Memory B cell (primary cell): ENCODE results near the gene PRKCA.

Source experiments
- ATAC-seq: fragments of 150-1000 bp; cut with Tn5 transposase; 2 replicates; pipeline ENCODE4 v1.10.0; 2021; ENCODE audit warnings: low read depth, mild to moderate bottlenecking, moderate library complexity
- DNase-seq, 2 donors: peaks; one replicate each; pipeline ENCODE4 v3.0.0; 2022; ENCODE audit warnings: low spot score in 2 of 2
- H3K27ac Mint-ChIP-seq: one replicate; pipeline ENCODE4 v1.8.0; 2022; ENCODE audit warnings: mild to moderate bottlenecking, moderate library complexity, mixed read lengths
- H3K27me3 Mint-ChIP-seq: one replicate; pipeline ENCODE4 v1.8.0; 2022; ENCODE audit warnings: mixed read lengths
- H3K36me3 Mint-ChIP-seq: one replicate; pipeline ENCODE4 v1.8.0; 2022; ENCODE audit warnings: mild to moderate bottlenecking, mixed read lengths
- H3K4me1 Mint-ChIP-seq: one replicate; pipeline ENCODE4 v1.8.0; 2022; ENCODE audit warnings: mixed read lengths
- H3K4me3 Mint-ChIP-seq: one replicate; pipeline ENCODE4 v1.8.0; 2022; ENCODE audit warnings: mild to moderate bottlenecking, moderate library complexity, mixed read lengths
- H3K9me3 Mint-ChIP-seq: one replicate; pipeline ENCODE4 v1.8.0; 2022; ENCODE audit warnings: mixed read lengths

Gene PRKCA

GRCh38 chr17:66734186-66734943 is 432.0 kb downstream of the PRKCA start:
- no peak overlapping the region for H3K4me3 Mint-ChIP-seq
- no peak for ATAC-seq
- no peaks in the 10 kb centered on the region for H3K4me1 Mint-ChIP-seq
- H3K36me3 Mint-ChIP-seq: no peaks in the 10 kb centered on the region
- H3K27me3 Mint-ChIP-seq: peaks cover under 1% of the 10 kb centered on the region
- H3K9me3 Mint-ChIP-seq: no peaks in the 10 kb centered on the region
- H3K27ac Mint-ChIP-seq: no peak overlapping the region
- DNase-seq: no peak

GRCh38 chr17:66737524-66737923 is 435.1 kb downstream of the PRKCA start:
- ATAC-seq (no peak), DNase-seq (no peak)
- Mint-ChIP-seq H3K4me1 (no peaks in the 10 kb centered on the region), H3K4me3 (no peak overlapping the region), H3K27ac (no peak overlapping the region), H3K9me3 (no peaks in the 10 kb centered on the region), H3K27me3 (peaks cover 7% of the 10 kb centered on the region), H3K36me3 (no peaks in the 10 kb centered on the region)

DNA sequence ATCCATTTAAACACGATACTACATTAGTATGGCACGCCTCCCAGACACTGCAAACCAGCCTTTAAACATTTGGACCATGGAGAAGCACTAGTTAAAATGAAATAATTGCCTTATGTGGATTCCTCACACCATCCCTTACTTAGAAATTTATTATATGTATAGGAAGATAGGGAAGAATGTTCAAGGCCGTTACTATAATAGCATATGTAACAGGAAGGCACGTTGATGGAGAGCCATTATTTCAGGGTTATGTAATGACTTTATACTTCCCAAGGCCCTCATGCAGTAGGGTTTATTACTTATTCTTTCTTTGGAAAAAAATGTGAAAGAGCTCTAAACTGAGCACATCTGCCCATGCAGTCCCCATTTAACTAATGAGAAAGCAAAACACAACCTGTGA is 435.9 kb downstream of the PRKCA start:
- DNase-seq: no peak
- Mint-ChIP-seq H3K9me3 (no peaks in the 10 kb centered on the region), H3K4me3 (no peak overlapping the region), H3K4me1 (no peaks in the 10 kb centered on the region), H3K27me3 (peaks cover 7% of the 10 kb centered on the region), H3K27ac (no peak overlapping the region), H3K36me3 (no peaks in the 10 kb centered on the region)
- ATAC-seq: no peak

GRCh38 chr17:66739553-66739952 is 437.1 kb downstream of the PRKCA start:
- no peak for DNase-seq
- Mint-ChIP-seq H3K4me1 (no peaks in the 10 kb centered on the region), H3K36me3 (no peaks in the 10 kb centered on the region), H3K4me3 (no peak overlapping the region), H3K27ac (no peak overlapping the region), H3K27me3 (peaks cover 7% of the 10 kb centered on the region), H3K9me3 (no peaks in the 10 kb centered on the region)
- no peak for ATAC-seq

DNA sequence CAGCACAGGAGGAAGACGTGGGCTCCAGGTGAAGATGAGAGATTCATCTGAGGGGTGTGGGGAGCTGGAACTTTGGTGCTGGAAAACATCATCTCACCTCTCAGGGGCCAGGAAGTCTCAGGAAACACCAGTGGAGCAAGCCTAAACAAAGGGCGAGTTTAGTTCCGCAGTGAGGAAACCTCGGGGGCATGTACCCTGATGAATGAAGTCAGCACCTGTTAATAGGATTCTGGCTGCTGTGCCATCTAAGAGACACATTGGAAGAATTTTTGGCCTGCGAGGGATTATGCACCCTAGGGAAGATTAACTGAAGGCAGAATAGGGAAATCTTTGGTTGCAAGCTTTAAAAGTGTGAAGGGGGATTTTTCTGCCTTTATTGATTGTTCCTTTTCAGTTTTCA is 437.8 kb downstream of the PRKCA start:
- Mint-ChIP-seq H3K27ac (no peak overlapping the region), H3K27me3 (peaks cover 7% of the 10 kb centered on the region), H3K4me3 (no peak overlapping the region), H3K36me3 (no peaks in the 10 kb centered on the region), H3K4me1 (no peaks in the 10 kb centered on the region), H3K9me3 (no peaks in the 10 kb centered on the region)
- ATAC-seq (no peak), DNase-seq (no peak)

DNA sequence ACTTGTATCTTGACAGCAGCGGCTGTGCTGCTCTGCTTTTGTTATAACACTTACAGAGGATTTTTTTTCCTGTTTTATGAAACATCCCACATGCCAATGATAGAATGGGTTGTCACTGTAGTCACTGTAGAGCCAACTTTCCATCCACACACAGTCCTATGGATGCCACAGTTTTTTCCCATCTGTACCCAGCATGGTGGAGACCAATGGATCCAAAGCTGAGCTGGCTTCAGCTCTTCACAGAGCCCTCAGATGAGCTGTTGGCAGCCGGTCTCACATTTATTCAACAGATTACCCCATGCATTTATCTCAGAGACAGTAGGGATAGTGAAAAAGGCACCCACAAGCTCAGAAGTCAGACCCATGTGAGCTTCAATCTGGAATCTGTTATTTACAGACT is 441.1 kb downstream of the PRKCA start:
- Mint-ChIP-seq H3K27ac (no peak overlapping the region), H3K36me3 (no peaks in the 10 kb centered on the region)

GRCh38 chr17:66746736-66747135 is 444.3 kb downstream of the PRKCA start:
- ATAC-seq (no peak), DNase-seq (no peak)
- no peaks in the 10 kb centered on the region for H3K4me1 Mint-ChIP-seq
- H3K9me3 Mint-ChIP-seq: no peaks in the 10 kb centered on the region
- no peak overlapping the region for H3K27ac Mint-ChIP-seq
- no peak overlapping the region for H3K4me3 Mint-ChIP-seq
- H3K36me3 Mint-ChIP-seq: no peaks in the 10 kb centered on the region
- H3K27me3 Mint-ChIP-seq: peaks cover 6% of the 10 kb centered on the region

More for the DNA sequence above, 441.1 kb downstream of the PRKCA start:
- Mint-ChIP-seq H3K27me3 (peaks cover 10% of the 10 kb centered on the region), H3K9me3 (no peaks in the 10 kb centered on the region), H3K4me3 (no peak overlapping the region), H3K4me1 (no peaks in the 10 kb centered on the region)
- ATAC-seq (no peak), DNase-seq (no peak)

GRCh38 chr17:66747578-66748275 is 445.3 kb downstream of the PRKCA start:
- Mint-ChIP-seq H3K36me3 (no peaks in the 10 kb centered on the region), H3K4me1 (no peaks in the 10 kb centered on the region), H3K4me3 (no peak overlapping the region), H3K27ac (no peak overlapping the region), H3K9me3 (no peaks in the 10 kb centered on the region), H3K27me3 (peaks cover 6% of the 10 kb centered on the region)
- no peak for ATAC-seq
- no peak for DNase-seq

DNA sequence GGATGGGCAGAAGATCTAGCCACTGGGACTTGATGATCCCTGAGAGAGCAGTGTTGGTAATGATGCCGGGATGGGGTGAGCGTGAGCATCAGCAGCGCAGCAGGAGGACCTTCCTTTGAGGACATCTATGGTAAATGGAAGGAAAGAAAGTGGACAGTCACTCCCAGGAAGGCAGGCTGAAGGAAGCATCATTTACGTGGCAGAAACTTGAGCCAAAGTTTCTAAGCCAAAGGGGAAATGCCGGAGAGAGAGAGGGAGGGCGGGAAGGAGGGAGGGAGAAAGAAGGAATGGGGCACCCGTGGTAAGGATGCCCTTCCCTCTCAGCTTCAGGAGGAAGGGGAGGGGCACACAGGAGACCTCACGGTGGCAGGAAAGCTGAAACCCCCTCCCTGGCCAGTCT is 446.2 kb downstream of the PRKCA start:
- H3K4me3 Mint-ChIP-seq: no peak overlapping the region
- no peaks in the 10 kb centered on the region for H3K9me3 Mint-ChIP-seq
- H3K4me1 Mint-ChIP-seq: no peaks in the 10 kb centered on the region
- ATAC-seq (no peak), DNase-seq (no peak)
- H3K27me3 Mint-ChIP-seq: peaks cover 6% of the 10 kb centered on the region
- no peaks in the 10 kb centered on the region for H3K36me3 Mint-ChIP-seq
- H3K27ac Mint-ChIP-seq: no peak overlapping the region

- Mint-ChIP-seq H3K9me3 (no peaks in the 10 kb centered on the region), H3K4me3 (no peak overlapping the region), H3K27ac (no peak overlapping the region), H3K4me1 (no peaks in the 10 kb centered on the region), H3K36me3 (no peaks in the 10 kb centered on the region), H3K27me3 (peaks cover 6% of the 10 kb centered on the region)
- DNase-seq: no peak
- ATAC-seq: no peak
Measured at GRCh38 chr17:66749217-66749832, 446.9 kb downstream of the PRKCA start.

GRCh38 chr17:66750116-66750515 is 447.7 kb downstream of the PRKCA start:
- DNase-seq: no peak
- H3K27ac Mint-ChIP-seq: no peak overlapping the region
- no peaks in the 10 kb centered on the region for H3K4me1 Mint-ChIP-seq
- peaks cover 6% of the 10 kb centered on the region for H3K27me3 Mint-ChIP-seq
- H3K36me3 Mint-ChIP-seq: no peaks in the 10 kb centered on the region
- ATAC-seq: no peak
- no peaks in the 10 kb centered on the region for H3K9me3 Mint-ChIP-seq
- H3K4me3 Mint-ChIP-seq: no peak overlapping the region

DNA sequence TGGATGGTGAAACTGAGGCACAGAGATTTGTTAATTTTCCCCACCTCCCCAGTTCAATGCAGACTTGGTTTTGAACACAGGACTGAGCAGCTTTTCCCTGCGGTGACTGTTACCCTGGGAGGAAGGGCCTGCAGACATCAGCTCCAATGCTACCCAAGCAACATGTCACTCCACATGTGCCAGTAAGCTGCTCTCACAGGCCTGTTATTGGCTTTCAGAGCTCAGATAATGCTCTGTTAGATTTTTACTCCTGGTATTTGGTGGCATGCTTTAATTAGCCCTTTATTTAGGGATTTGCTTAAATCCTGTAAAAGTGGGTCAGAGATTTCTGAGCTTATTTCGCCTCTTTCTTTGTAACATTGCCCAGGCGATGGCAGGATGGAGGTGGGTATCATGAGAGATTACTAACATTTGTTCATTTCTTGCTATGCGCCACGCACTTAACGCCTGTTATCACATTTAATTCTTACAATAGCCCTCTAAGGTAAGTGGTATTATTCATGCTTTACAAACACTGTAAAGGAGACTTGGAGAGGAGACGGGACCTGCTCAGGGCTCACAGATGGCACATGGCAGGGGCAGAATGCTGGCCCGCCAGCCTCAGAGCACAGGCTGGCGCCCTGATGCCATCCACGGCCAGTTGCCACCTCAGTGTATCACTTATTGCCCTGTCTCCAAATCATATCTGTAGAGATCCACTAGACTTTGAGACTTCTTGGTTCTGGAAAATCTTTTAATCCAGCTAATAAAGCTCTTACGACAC is 448.5 kb downstream of the PRKCA start:
- H3K27me3 Mint-ChIP-seq: peaks cover 6% of the 10 kb centered on the region
- H3K4me3 Mint-ChIP-seq: no peak overlapping the region
- DNase-seq (no peak), ATAC-seq (no peak)
- no peaks in the 10 kb centered on the region for H3K4me1 Mint-ChIP-seq
- H3K36me3 Mint-ChIP-seq: no peaks in the 10 kb centered on the region
- H3K9me3 Mint-ChIP-seq: no peaks in the 10 kb centered on the region
- H3K27ac Mint-ChIP-seq: no peak overlapping the region

- H3K4me1 Mint-ChIP-seq: no peaks in the 10 kb centered on the region
- no peak for ATAC-seq
- H3K36me3 Mint-ChIP-seq: no peaks in the 10 kb centered on the region
- DNase-seq: no peak
- H3K27me3 Mint-ChIP-seq: peaks cover 6% of the 10 kb centered on the region
- no peak overlapping the region for H3K27ac Mint-ChIP-seq
- no peak overlapping the region for H3K4me3 Mint-ChIP-seq
- no peaks in the 10 kb centered on the region for H3K9me3 Mint-ChIP-seq
Measured at GRCh38 chr17:66751771-66752170, 449.4 kb downstream of the PRKCA start.

DNA sequence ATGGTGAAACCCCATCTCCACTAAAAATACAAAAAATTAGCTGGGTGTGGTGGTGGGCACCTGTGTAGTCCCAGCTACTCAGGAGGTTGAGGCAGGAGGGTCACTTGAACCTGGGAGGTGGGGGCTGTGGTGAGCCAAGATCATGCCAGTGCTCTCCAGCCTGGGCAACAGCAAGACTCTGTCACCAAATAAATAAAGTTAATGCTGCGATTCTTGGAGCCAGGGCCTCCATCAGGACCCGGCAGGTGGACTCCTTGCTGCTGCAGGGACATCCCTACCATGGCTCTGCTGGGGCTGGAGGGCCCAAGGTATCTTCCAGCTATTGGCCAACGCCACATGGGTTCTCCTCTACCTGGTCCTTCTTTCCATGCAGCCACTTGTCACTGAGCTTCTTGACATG is 450.0 kb downstream of the PRKCA start:
- ATAC-seq (no peak), DNase-seq (no peak)
- H3K27me3 Mint-ChIP-seq: peaks cover 6% of the 10 kb centered on the region
- no peak overlapping the region for H3K27ac Mint-ChIP-seq
- H3K9me3 Mint-ChIP-seq: no peaks in the 10 kb centered on the region
- H3K4me3 Mint-ChIP-seq: no peak overlapping the region
- H3K36me3 Mint-ChIP-seq: no peaks in the 10 kb centered on the region
- H3K4me1 Mint-ChIP-seq: no peaks in the 10 kb centered on the region
